GM12878 (cell line): Measurements from ENCODE around the gene ARHGAP15.

Experiments
- HDGF ChIP-seq: fragments of 450-650 bp; IDR thresholded peaks from 2 replicates; pipeline ENCODE4 v1.6.1; 2016; ENCODE audit warnings: antibody characterized with exemption
- KDM1A ChIP-seq: fragments of 200-600 bp; sonication (generic); IDR thresholded peaks from 2 replicates; pipeline ENCODE4 v1.6.1; 2016; ENCODE audit warnings: borderline replicate concordance
- MEF2A ChIP-seq: IDR thresholded peaks from 2 replicates; pipeline ENCODE4 v1.6.1; 2011; ENCODE audit warnings: low read depth, mild to moderate bottlenecking, low read length, moderate library complexity; ENCODE audit not compliant: insufficient read depth
- MXI1 ChIP-seq: fragments of 150-350 bp; IDR thresholded peaks from 2 replicates; pipeline ENCODE4 v1.6.1; 2011; ENCODE audit warnings: low read depth, mild to moderate bottlenecking, inconsistent platforms, low read length, improper control_type of control experiment
- MYC ChIP-seq: IDR thresholded peaks from 2 replicates; pipeline ENCODE4 v1.6.1; 2011; ENCODE audit warnings: mild to moderate bottlenecking, low read length, moderate library complexity, inconsistent platforms; ENCODE audit not compliant: insufficient read depth, insufficient replicate concordance, insufficient read length, severe bottlenecking
- RCOR1 ChIP-seq: conservative IDR thresholded peaks from 2 replicates; pipeline ENCODE4 v1.6.1; 2012; ENCODE audit warnings: low read depth, low read length, improper control_type of control experiment
- TCF12 ChIP-seq: IDR thresholded peaks from 2 replicates; pipeline ENCODE4 v1.6.1; 2011; ENCODE audit warnings: low read depth, mild to moderate bottlenecking, low read length
- TF ChIP-seq, protein P1 (sequence below): IDR thresholded peaks from 2 replicates; pipeline ENCODE4 v1.6.1; 2012; ENCODE audit warnings: low read depth, low read length, improper control_type of control experiment
- TF ChIP-seq, protein P2 (sequence below), 3 experiments: IDR thresholded peaks in 2 of 3; conservative IDR thresholded peaks in 1 of 3; 2 replicates each; pipeline ENCODE4 v1.5.1; 2011; ENCODE audit warnings: low read depth in 3 of 3, low read length in 3 of 3, mild to moderate bottlenecking in 3 of 3, control low read depth in 2 of 3, moderate library complexity in 2 of 3, inconsistent platforms in 1 of 3, mixed read lengths in 1 of 3; ENCODE audit not compliant: control insufficient read depth in 2 of 3, insufficient read depth in 1 of 3; ENCODE audit errors: extremely low read depth in 1 of 3
- TF ChIP-seq, protein P3 (sequence below): IDR thresholded peaks from 2 replicates; pipeline ENCODE4 v1.6.1; 2012; ENCODE audit warnings: low read depth, low read length, improper control_type of control experiment
- TF ChIP-seq, protein P4 (sequence below): fragments of 450-650 bp; formaldehyde crosslinking; IDR thresholded peaks from 2 replicates; pipeline ENCODE4 v1.4.0; 2020; ENCODE audit warnings: mild to moderate bottlenecking, moderate library complexity

DNA sequence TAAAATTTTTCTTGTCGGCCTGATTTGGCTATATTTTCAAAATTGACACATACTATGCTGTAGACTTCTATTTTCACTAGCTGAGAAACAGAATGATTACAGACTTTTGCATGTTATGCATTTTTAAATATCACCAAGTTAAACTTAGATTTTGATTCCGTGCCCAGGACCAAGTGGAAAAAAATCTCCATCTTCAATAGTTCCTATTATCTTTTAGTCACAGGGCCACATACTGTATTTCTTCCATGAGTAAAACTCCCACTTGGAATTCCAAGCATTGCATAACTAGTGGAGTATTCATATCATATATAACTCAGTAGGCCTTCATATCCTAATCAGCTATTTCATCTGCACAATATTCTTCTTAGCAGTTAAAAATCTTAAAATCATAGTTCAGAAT is 470.9 kb downstream of the ARHGAP15 start:
- TF ChIP-seq, protein P1, sequence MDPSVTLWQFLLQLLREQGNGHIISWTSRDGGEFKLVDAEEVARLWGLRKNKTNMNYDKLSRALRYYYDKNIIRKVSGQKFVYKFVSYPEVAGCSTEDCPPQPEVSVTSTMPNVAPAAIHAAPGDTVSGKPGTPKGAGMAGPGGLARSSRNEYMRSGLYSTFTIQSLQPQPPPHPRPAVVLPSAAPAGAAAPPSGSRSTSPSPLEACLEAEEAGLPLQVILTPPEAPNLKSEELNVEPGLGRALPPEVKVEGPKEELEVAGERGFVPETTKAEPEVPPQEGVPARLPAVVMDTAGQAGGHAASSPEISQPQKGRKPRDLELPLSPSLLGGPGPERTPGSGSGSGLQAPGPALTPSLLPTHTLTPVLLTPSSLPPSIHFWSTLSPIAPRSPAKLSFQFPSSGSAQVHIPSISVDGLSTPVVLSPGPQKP = no peak
- TF ChIP-seq MEF2A (no peak), HDGF (no peak), TCF12 (no peak), RCOR1 (no peak), KDM1A (no peak), MYC (no peak), MXI1 (no peak)
- TF ChIP-seq, protein P2, sequence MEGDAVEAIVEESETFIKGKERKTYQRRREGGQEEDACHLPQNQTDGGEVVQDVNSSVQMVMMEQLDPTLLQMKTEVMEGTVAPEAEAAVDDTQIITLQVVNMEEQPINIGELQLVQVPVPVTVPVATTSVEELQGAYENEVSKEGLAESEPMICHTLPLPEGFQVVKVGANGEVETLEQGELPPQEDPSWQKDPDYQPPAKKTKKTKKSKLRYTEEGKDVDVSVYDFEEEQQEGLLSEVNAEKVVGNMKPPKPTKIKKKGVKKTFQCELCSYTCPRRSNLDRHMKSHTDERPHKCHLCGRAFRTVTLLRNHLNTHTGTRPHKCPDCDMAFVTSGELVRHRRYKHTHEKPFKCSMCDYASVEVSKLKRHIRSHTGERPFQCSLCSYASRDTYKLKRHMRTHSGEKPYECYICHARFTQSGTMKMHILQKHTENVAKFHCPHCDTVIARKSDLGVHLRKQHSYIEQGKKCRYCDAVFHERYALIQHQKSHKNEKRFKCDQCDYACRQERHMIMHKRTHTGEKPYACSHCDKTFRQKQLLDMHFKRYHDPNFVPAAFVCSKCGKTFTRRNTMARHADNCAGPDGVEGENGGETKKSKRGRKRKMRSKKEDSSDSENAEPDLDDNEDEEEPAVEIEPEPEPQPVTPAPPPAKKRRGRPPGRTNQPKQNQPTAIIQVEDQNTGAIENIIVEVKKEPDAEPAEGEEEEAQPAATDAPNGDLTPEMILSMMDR (IDR thresholded peaks at IDR 0.05 in 2 of 3, conservative IDR thresholded peaks at IDR 0.05 in 1 of 3; ENCODE audit: control insufficient read depth in 2 of 3, extremely low read depth in 1 of 3, insufficient read depth in 1 of 3, low read depth in 3 of 3, low read length in 3 of 3) = no peak
- TF ChIP-seq, protein P3, sequence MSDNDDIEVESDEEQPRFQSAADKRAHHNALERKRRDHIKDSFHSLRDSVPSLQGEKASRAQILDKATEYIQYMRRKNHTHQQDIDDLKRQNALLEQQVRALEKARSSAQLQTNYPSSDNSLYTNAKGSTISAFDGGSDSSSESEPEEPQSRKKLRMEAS = no peak
- TF ChIP-seq, protein P4, sequence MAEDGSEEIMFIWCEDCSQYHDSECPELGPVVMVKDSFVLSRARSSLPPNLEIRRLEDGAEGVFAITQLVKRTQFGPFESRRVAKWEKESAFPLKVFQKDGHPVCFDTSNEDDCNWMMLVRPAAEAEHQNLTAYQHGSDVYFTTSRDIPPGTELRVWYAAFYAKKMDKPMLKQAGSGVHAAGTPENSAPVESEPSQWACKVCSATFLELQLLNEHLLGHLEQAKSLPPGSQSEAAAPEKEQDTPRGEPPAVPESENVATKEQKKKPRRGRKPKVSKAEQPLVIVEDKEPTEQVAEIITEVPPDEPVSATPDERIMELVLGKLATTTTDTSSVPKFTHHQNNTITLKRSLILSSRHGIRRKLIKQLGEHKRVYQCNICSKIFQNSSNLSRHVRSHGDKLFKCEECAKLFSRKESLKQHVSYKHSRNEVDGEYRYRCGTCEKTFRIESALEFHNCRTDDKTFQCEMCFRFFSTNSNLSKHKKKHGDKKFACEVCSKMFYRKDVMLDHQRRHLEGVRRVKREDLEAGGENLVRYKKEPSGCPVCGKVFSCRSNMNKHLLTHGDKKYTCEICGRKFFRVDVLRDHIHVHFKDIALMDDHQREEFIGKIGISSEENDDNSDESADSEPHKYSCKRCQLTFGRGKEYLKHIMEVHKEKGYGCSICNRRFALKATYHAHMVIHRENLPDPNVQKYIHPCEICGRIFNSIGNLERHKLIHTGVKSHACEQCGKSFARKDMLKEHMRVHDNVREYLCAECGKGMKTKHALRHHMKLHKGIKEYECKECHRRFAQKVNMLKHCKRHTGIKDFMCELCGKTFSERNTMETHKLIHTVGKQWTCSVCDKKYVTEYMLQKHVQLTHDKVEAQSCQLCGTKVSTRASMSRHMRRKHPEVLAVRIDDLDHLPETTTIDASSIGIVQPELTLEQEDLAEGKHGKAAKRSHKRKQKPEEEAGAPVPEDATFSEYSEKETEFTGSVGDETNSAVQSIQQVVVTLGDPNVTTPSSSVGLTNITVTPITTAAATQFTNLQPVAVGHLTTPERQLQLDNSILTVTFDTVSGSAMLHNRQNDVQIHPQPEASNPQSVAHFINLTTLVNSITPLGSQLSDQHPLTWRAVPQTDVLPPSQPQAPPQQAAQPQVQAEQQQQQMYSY (CRISPR knock-in tag) = no peak
